Lung (tissue), 12 donors: Measurements from ENCODE around the gene KRT80. TPM values are rescaled to one million over a fixed set of nuclear protein-coding genes. Genes with fewer than 3 reads are reported as not detected.

Source experiments
- ATAC-seq: fragments of 200-7000 bp; cut with Tn5 transposase; one replicate; pipeline ENCODE4 v1.9.1; 2020; ENCODE audit warnings: moderate number of reproducible peaks; ENCODE audit not compliant: insufficient read depth, low FRiP score
- DNase-seq, 3 donors: peaks; one replicate each; pipeline ENCODE4 v3.0.0-alpha.2; 2013 to 2017
- H3K27ac ChIP-seq, 2 donors: one replicate each; pipeline ENCODE4 v1.5.1; 2013; ENCODE audit warnings: mild to moderate bottlenecking in 2 of 2, moderate library complexity in 2 of 2, control low read depth in 1 of 2, inconsistent platforms in 1 of 2, low read depth in 1 of 2, low read length in 1 of 2
- H3K27me3 ChIP-seq, 3 donors: one replicate each; pipeline ENCODE4 v1.5.1; 2013; ENCODE audit warnings: low read length in 2 of 3; ENCODE audit not compliant: control insufficient read depth in 3 of 3, insufficient read depth in 3 of 3
- H3K36me3 ChIP-seq, 4 donors: one replicate each; pipeline ENCODE4 v1.5.1; 2013; ENCODE audit warnings: low read length in 4 of 4, mild to moderate bottlenecking in 1 of 4, moderate library complexity in 1 of 4; ENCODE audit not compliant: control insufficient read depth in 4 of 4, insufficient read depth in 4 of 4
- H3K4me1 ChIP-seq, 5 donors: one replicate each; pipeline ENCODE4 v1.5.1; 2013; ENCODE audit warnings: low read length in 5 of 5, mild to moderate bottlenecking in 2 of 5, moderate library complexity in 1 of 5; ENCODE audit not compliant: control insufficient read depth in 5 of 5, insufficient read depth in 5 of 5
- H3K4me3 ChIP-seq: one replicate; pipeline ENCODE4 v1.5.1; 2013; ENCODE audit warnings: mild to moderate bottlenecking, control low read depth, moderate library complexity
- H3K9ac ChIP-seq, 2 donors: one replicate each; pipeline ENCODE4 v1.5.1; 2013; ENCODE audit warnings: low read length in 2 of 2, control low read depth in 1 of 2; ENCODE audit not compliant: insufficient read depth in 1 of 2
- H3K9me3 ChIP-seq, 4 donors: one replicate each; pipeline ENCODE4 v1.5.1; 2013; ENCODE audit warnings: low read length in 3 of 4, mild to moderate bottlenecking in 1 of 4, moderate library complexity in 1 of 4; ENCODE audit not compliant: control insufficient read depth in 4 of 4, insufficient read depth in 3 of 4
- CTCF ChIP-seq: IDR thresholded peaks from 2 replicates; pipeline ENCODE4 v1.5.1; 2012; ENCODE audit warnings: mild to moderate bottlenecking; ENCODE audit errors: control extremely low read depth, extremely low read depth
- WGBS, 2 donors: extraction: QIAGEN DNeasy Blood & Tissue Kit; methylation state at CpG; one replicate each; pipeline ENCODE4 v1.1.7; 2013; 5-methylcytosine and 5-hydroxymethylcytosine counted together
- polyA plus RNA-seq, 2 donors: library from polyadenylated mRNA; stranded (reverse); fragments of 200-250 nt; gene quantifications; one replicate each; pipeline ENCODE4 v1.2.1, GENCODE V29; 2013
- total RNA-seq, 2 donors: library from RNA; depleted of rRNA in 1 of 2; stranded (reverse); fragments of >200 nt in 1 of 2; gene quantifications; one replicate each; pipeline ENCODE4 v1.2.1, GENCODE V29; 2014 to 2021
- donor health status: control.
- donor health status: control.
- donor health status: Bipolar disorder and iron deficiency.
- donor health status: healthy.
- donor health status: DM: yes; HTN: yes; CAD: no.

KRT80 gene
- total and polyA plus RNA-seq, 4 donors = 1.8 to 15.5 (median 8.6) TPM

- no peak overlapping the region for H3K27ac ChIP-seq
- peaks cover 0 to 10% (median 5%) of the 10 kb centered on the region in 3 donors for H3K27me3 ChIP-seq
- H3K4me1 ChIP-seq = peaks cover 0 to 9% (median 4%) of the 10 kb centered on the region in 5 donors
- ATAC-seq (no peak), DNase-seq (no peak)
- H3K9me3 ChIP-seq = no peaks in the 10 kb centered on the region
- no peak for TF ChIP-seq CTCF
- no peak overlapping the region for H3K4me3 ChIP-seq
- no peaks in the 10 kb centered on the region for H3K36me3 ChIP-seq
- WGBS, 2 donors = 85 to 86% methylated on average over 8 of the region's 8 CpGs
- no peak overlapping the region for H3K9ac ChIP-seq
These were observed 17.5 kb upstream of the KRT80 start for GRCh38 chr12:52209321-52209720.

- Histone ChIP-seq H3K9me3 (no peaks in the 10 kb centered on the region), H3K36me3 (no peaks in the 10 kb centered on the region), H3K4me3 (no peak overlapping the region), H3K9ac (no peak overlapping the region), H3K27me3 (peaks cover 0 to 10% (median 5%) of the 10 kb centered on the region in 3 donors), H3K4me1 (peaks cover 0 to 6% (median 2%) of the 10 kb centered on the region in 5 donors), H3K27ac (no peak overlapping the region)
- WGBS, 2 donors = 74 to 77% methylated on average over 18 of the region's 18 CpGs
- ATAC-seq = no peak
- no peak for DNase-seq
- TF ChIP-seq CTCF = no peak
These were observed 16.8 kb upstream of the KRT80 start for GRCh38 chr12:52208424-52209165.

- Histone ChIP-seq H3K4me3 (no peak overlapping the region), H3K36me3 (no peaks in the 10 kb centered on the region), H3K9me3 (no peaks in the 10 kb centered on the region), H3K9ac (no peak overlapping the region), H3K27ac (peak overlapping the region in 1 of 2 donors; percentile 13), H3K4me1 (peaks cover 0 to 4% (median 0%) of the 10 kb centered on the region in 5 donors), H3K27me3 (peaks cover 0 to 10% (median 7%) of the 10 kb centered on the region in 3 donors)
- no peak for TF ChIP-seq CTCF
- WGBS, 2 donors = 44 to 56% methylated on average over 10 of the region's 10 CpGs
- ATAC-seq (no peak), DNase-seq (peak in 1 of 3 donors; percentile 15)
These were observed 16.1 kb upstream of the KRT80 start for GRCh38 chr12:52207895-52208294.

- H3K4me1 ChIP-seq = peaks cover 0 to 6% (median 4%) of the 10 kb centered on the region in 5 donors
- no peak overlapping the region for H3K4me3 ChIP-seq
- no peak for ATAC-seq
- 89 to 92% methylated on average over 2 of the region's 2 CpGs for WGBS, 2 donors
- no peaks in the 10 kb centered on the region for H3K36me3 ChIP-seq
- peaks cover 0 to 10% (median 8%) of the 10 kb centered on the region in 3 donors for H3K27me3 ChIP-seq
- TF ChIP-seq CTCF = no peak
- no peak overlapping the region for H3K9ac ChIP-seq
- no peaks in the 10 kb centered on the region for H3K9me3 ChIP-seq
- no peak overlapping the region for H3K27ac ChIP-seq
- DNase-seq = peak in 1 of 3 donors; percentile 7
These were observed 15.3 kb upstream of the KRT80 start for GRCh38 chr12:52207106-52207505.
